ENCODE data around the gene SCART1. TPM values are rescaled to one million over a fixed set of nuclear protein-coding genes. Genes with fewer than 3 reads are reported as not detected.
"Not testable (repeated sequence)": the region's sequence is repeated elsewhere in the genome, so short reads cannot be mapped to it uniquely, and the experiment has no call there.

SCART1 gene
- total and polyA plus RNA-seq, 2 of the 4 experiments (the other 2 are of a cell fraction), result 0.54 to 2.1 TPM

GRCh38 chr10:133497363-133497762 is 43.6 kb downstream of the SCART1 start:
- intact Hi-C loops (cut with micrococcal nuclease), result loop anchor here (1.0 to 5.0 kb wide), 2 partner anchors 60 to 168 kb away; no protein-coding TSS in a partner anchor
- POLR2A ChIA-PET (ENCODE audit: unreplicated experiment), result not testable (repeated sequence)

GRCh38 chr10:133499176-133499575 is 45.4 kb downstream of the SCART1 start:
- H3K56ac ChIP-seq (ENCODE audit: extremely low read depth, insufficient read depth, low read length); dilution Hi-C loops (cut with HindIII; ENCODE audit: low sequenced_read_pairs, unreplicated experiment); H3K27me3 ChIP-seq (ENCODE audit: control insufficient read depth, insufficient read depth, low read length); H4K8ac ChIP-seq (ENCODE audit: low read depth in 2 of 2, low read length in 2 of 2); H3K23ac ChIP-seq (ENCODE audit: low read depth, low read length); H2BK15ac ChIP-seq (ENCODE audit: low read depth, low read length); H3K9me1 ChIP-seq (ENCODE audit: insufficient read depth, low read length); H2BK120ac ChIP-seq (ENCODE audit: low read depth, low read length); H4K20me1 ChIP-seq (ENCODE audit: insufficient read depth, low read length); CTCF ChIA-PET; H3K9ac ChIP-seq (ENCODE audit: low read depth, low read length); H3K4me3 ChIP-seq (ENCODE audit: insufficient read depth, low read depth, low read length); H2AK5ac ChIP-seq (ENCODE audit: low read depth, low read length); BruUV-seq (replicated peaks); POLR2A ChIA-PET (ENCODE audit: unreplicated experiment); H3K36me3 ChIP-seq (ENCODE audit: control insufficient read depth, insufficient read depth, low read length); H3K4me1 ChIP-seq (ENCODE audit: control insufficient read depth, insufficient read depth, low read length); ATAC-seq (ENCODE audit: low read depth); H4K91ac ChIP-seq (ENCODE audit: insufficient read depth, low read depth, low read length); DNase-seq; H2AK9ac ChIP-seq (replicated peaks; ENCODE audit: low read depth, low read length, poor library complexity); H3K9me3 ChIP-seq (ENCODE audit: control insufficient read depth, insufficient read depth, low read length); H2BK20ac ChIP-seq (ENCODE audit: low read depth, low read length); H2BK5ac ChIP-seq (ENCODE audit: low read depth, low read length, poor library complexity, severe bottlenecking); H3K27ac ChIP-seq (ENCODE audit: insufficient read depth, low read length); H2AFZ ChIP-seq (replicated peaks; ENCODE audit: low read length, poor library complexity); H3K4ac ChIP-seq (ENCODE audit: low read depth, low read length); H4K5ac ChIP-seq (ENCODE audit: low read depth, low read length); H3K14ac ChIP-seq (replicated peaks; ENCODE audit: low read depth, low read length); H3K18ac ChIP-seq (ENCODE audit: low read depth, low read length); H3K4me2 ChIP-seq (ENCODE audit: low read depth, low read length); H3K79me1 ChIP-seq (ENCODE audit: low read depth in 1 of 2, low read length in 2 of 2): not testable (repeated sequence)
- in situ Hi-C loops (cut with MboI; ENCODE audit: low sequenced_read_pairs) (loop anchor here (10.0 kb wide), 1 partner anchor 174 kb away; no protein-coding TSS in a partner anchor), intact Hi-C loops (cut with micrococcal nuclease) (loop anchor here (5.0 kb wide), 1 partner anchor 62 kb away; no protein-coding TSS in a partner anchor)
- no CpG with 5 or more reads among the region's 1 CpG for WGBS, 2 experiments (ENCODE audit: extremely low coverage in 2 of 2, insufficient read length in 1 of 2)

More at GRCh38 chr10:133497363-133497762, 43.6 kb downstream of the SCART1 start:
- H3K4me3 ChIP-seq (ENCODE audit: insufficient read depth, low read depth, low read length); H2AFZ ChIP-seq (replicated peaks; ENCODE audit: low read length, poor library complexity); H2BK120ac ChIP-seq (ENCODE audit: low read depth, low read length); H3K56ac ChIP-seq (ENCODE audit: extremely low read depth, insufficient read depth, low read length); H4K5ac ChIP-seq (ENCODE audit: low read depth, low read length); H3K36me3 ChIP-seq (ENCODE audit: control insufficient read depth, insufficient read depth, low read length); H3K18ac ChIP-seq (ENCODE audit: low read depth, low read length); BruUV-seq (replicated peaks); H3K9me1 ChIP-seq (ENCODE audit: insufficient read depth, low read length); H3K4me1 ChIP-seq (ENCODE audit: control insufficient read depth, insufficient read depth, low read length); H3K4me2 ChIP-seq (ENCODE audit: low read depth, low read length); CTCF ChIA-PET; H2AK9ac ChIP-seq (replicated peaks; ENCODE audit: low read depth, low read length, poor library complexity); H3K79me1 ChIP-seq (ENCODE audit: low read depth in 1 of 2, low read length in 2 of 2); H2BK5ac ChIP-seq (ENCODE audit: low read depth, low read length, poor library complexity, severe bottlenecking); H3K23ac ChIP-seq (ENCODE audit: low read depth, low read length); H2AK5ac ChIP-seq (ENCODE audit: low read depth, low read length); H2BK20ac ChIP-seq (ENCODE audit: low read depth, low read length); H3K27me3 ChIP-seq (ENCODE audit: control insufficient read depth, insufficient read depth, low read length); H3K14ac ChIP-seq (replicated peaks; ENCODE audit: low read depth, low read length); H3K9ac ChIP-seq (ENCODE audit: low read depth, low read length); H3K4ac ChIP-seq (ENCODE audit: low read depth, low read length); H2BK15ac ChIP-seq (ENCODE audit: low read depth, low read length); ATAC-seq (ENCODE audit: low read depth); H3K9me3 ChIP-seq (ENCODE audit: control insufficient read depth, insufficient read depth, low read length); dilution Hi-C loops (cut with HindIII; ENCODE audit: low sequenced_read_pairs, unreplicated experiment); H3K27ac ChIP-seq (ENCODE audit: insufficient read depth, low read length); H4K8ac ChIP-seq (ENCODE audit: low read depth in 2 of 2, low read length in 2 of 2); H4K91ac ChIP-seq (ENCODE audit: insufficient read depth, low read depth, low read length); H4K20me1 ChIP-seq (ENCODE audit: insufficient read depth, low read length): not testable (repeated sequence)
- in situ Hi-C loops (cut with MboI; ENCODE audit: low sequenced_read_pairs), result loop anchor here (10.0 kb wide), 1 partner anchor 173 kb away; no protein-coding TSS in a partner anchor
- DNase-seq, result peak; percentile 11
- peak; percentile 40 for TF ChIP-seq CTCF (conservative IDR thresholded peaks at IDR 0.05; ENCODE audit: low read depth, low read length)
- TF ChIP-seq RAD21 (IDR thresholded peaks at IDR 0.05; ENCODE audit: low read length), result peak; percentile 43
- peak; percentile 35; the same call in 1 of the 2 replicates for TF ChIP-seq SMC3 (IDR thresholded peaks at IDR 0.05; ENCODE audit: low read depth, low read length)
- 58% methylated on average over 3 of the region's 6 CpGs; no CpG with 5 or more reads in 1 of the 2 experiments for WGBS, 2 experiments (ENCODE audit: extremely low coverage in 2 of 2, insufficient read length in 1 of 2)
